HCT116 (cell line): ENCODE results near the gene ROR2. TPM values are rescaled to one million over a fixed set of nuclear protein-coding genes. Genes with fewer than 3 reads are reported as not detected.

Experiments
- ATAC-seq: fragments of 200-7000 bp; cut with Tn5 transposase; 2 replicates; pipeline ENCODE4 v1.9.1; 2020; ENCODE audit warnings: mild to moderate bottlenecking, moderate library complexity
- BruUV-seq: library from RNA; stranded (reverse); fragments of 400-500 nt; replicated peaks from 2 replicates; lab custom pipeline; 2021; lab: Mats Ljungman, UMichigan
- CTCF ChIA-PET: fragments of 300-600 bp; sonication (Branson Sonifier 250); formaldehyde crosslinking; loops from one replicate; lab custom pipeline; 2021; ENCODE audit warnings: antibody characterized with exemption; lab: Charles Lee
- POLR2A ChIA-PET: fragments of 300-600, 350-600 bp; sonication (Branson Sonifier 250); formaldehyde crosslinking; loops from one replicate; lab custom pipeline; 2021; ENCODE audit warnings: antibody characterized with exemption; lab: Charles Lee
- RAD21 ChIA-PET, 2 experiments: fragments of 300-600 bp; sonication (Branson Sonifier 250); formaldehyde crosslinking; loops; one replicate each; lab custom pipeline; 2023; ENCODE audit warnings: low total read pairs in 2 of 2; ENCODE audit not compliant: uncharacterized antibody in 2 of 2, unreplicated experiment in 2 of 2, low non-redundant PET in 1 of 2; lab: Charles Lee
- DNase-seq: peaks from one replicate; pipeline ENCODE4 v3.0.0-alpha.2; 2010; ENCODE audit warnings: low read depth, low spot score
- H2AFZ ChIP-seq: fragments of 200-600 bp; shearing (Covaris generic), sonication (generic); 2 replicates; pipeline ENCODE4 v1.6.1; 2017; ENCODE audit warnings: low read depth, mixed run types, mixed read lengths, antibody characterized with exemption, low read length; ENCODE audit not compliant: poor library complexity, severe bottlenecking
- H3K27ac ChIP-seq: 2 replicates; pipeline ENCODE4 v1.5.1; 2012; ENCODE audit warnings: low read depth, low read length
- H3K27me3 ChIP-seq: fragments of 200-600 bp; sonication (generic); 2 replicates; pipeline ENCODE4 v1.6.1; 2016; ENCODE audit warnings: mixed run types, low read length, mixed read lengths; ENCODE audit not compliant: insufficient read depth
- H3K36me3 ChIP-seq, 2 experiments: fragments of 200-500 bp in 1 of 2; fragments of 200-600 bp in 1 of 2; sonication (Bioruptor generic) in 1 of 2; sonication (generic) in 1 of 2; 2 replicates each; pipeline versions ENCODE4 v1.5.1 to v1.6.1; 2014 to 2016; ENCODE audit warnings: low read length in 2 of 2, inconsistent platforms in 1 of 2, mixed read lengths in 1 of 2, mixed run types in 1 of 2; ENCODE audit not compliant: insufficient read depth in 2 of 2, control insufficient read depth in 1 of 2
- H3K4me1 ChIP-seq, 2 experiments: fragments of 200-600 bp in 1 of 2; sonication (generic) in 1 of 2; 2 replicates each; pipeline versions ENCODE4 v1.5.1 to v1.6.1; 2012 to 2017; ENCODE audit warnings: low read length in 2 of 2, inconsistent platforms in 1 of 2, mild to moderate bottlenecking in 1 of 2, mixed read lengths in 1 of 2, mixed run types in 1 of 2, moderate library complexity in 1 of 2; ENCODE audit not compliant: insufficient read depth in 2 of 2, control insufficient read depth in 1 of 2
- H3K4me2 ChIP-seq: fragments of 200-600 bp; sonication (generic); 2 replicates; pipeline ENCODE4 v1.6.1; 2017; ENCODE audit warnings: mixed run types, low read length, mixed read lengths
- H3K4me3 ChIP-seq, 2 experiments: fragments of 200-600 bp in 1 of 2; sonication (generic) in 1 of 2; replicated peaks in 1 of 2; 2 replicates each; pipeline ENCODE4 v1.5.1; 2011 to 2016; ENCODE audit warnings: low read length in 2 of 2, control low read depth in 1 of 2, low read depth in 1 of 2, mild to moderate bottlenecking in 1 of 2, mixed read lengths in 1 of 2, mixed run types in 1 of 2
- H3K79me2 ChIP-seq: fragments of 200-600 bp; sonication (generic); 2 replicates; pipeline ENCODE4 v1.6.1; 2017; ENCODE audit warnings: mild to moderate bottlenecking, mixed run types, low read length, moderate library complexity, mixed read lengths; ENCODE audit not compliant: insufficient read depth
- H3K9ac ChIP-seq: fragments of 200-600 bp; sonication (generic); 2 replicates; pipeline ENCODE4 v1.6.1; 2016; ENCODE audit warnings: low read length, mixed read lengths
- H3K9me2 ChIP-seq: fragments of 200-600 bp; sonication (generic), shearing (Covaris generic); 2 replicates; pipeline ENCODE4 v1.6.1; 2017; ENCODE audit warnings: mixed run types, mild to moderate bottlenecking, moderate library complexity; ENCODE audit not compliant: insufficient read depth
- H3K9me3 ChIP-seq, 2 experiments: fragments of 200-500 bp in 1 of 2; fragments of 200-600 bp in 1 of 2; sonication (Bioruptor generic) in 1 of 2; sonication (generic) in 1 of 2; 2 replicates each; pipeline ENCODE4 v1.6.1; 2014 to 2017; ENCODE audit warnings: low read length in 2 of 2, mixed read lengths in 2 of 2, inconsistent platforms in 1 of 2, low read depth in 1 of 2, mild to moderate bottlenecking in 1 of 2, mixed run types in 1 of 2, moderate library complexity in 1 of 2; ENCODE audit not compliant: control insufficient read depth in 1 of 2, insufficient read depth in 1 of 2
- H4K20me1 ChIP-seq: fragments of 200-600 bp; sonication (generic), shearing (Covaris generic); 2 replicates; pipeline ENCODE4 v1.6.1; 2017; ENCODE audit warnings: mixed run types, mild to moderate bottlenecking, moderate library complexity; ENCODE audit not compliant: insufficient read depth
- CBX3 ChIP-seq: IDR thresholded peaks from 2 replicates; pipeline ENCODE4 v1.6.1; 2012; ENCODE audit warnings: low read depth
- JUND ChIP-seq: IDR thresholded peaks from 2 replicates; pipeline ENCODE4 v1.6.1; 2012
- SP1 ChIP-seq: IDR thresholded peaks from 2 replicates; pipeline ENCODE4 v1.6.1; 2012; ENCODE audit warnings: low read depth
- TCF7L2 ChIP-seq: IDR thresholded peaks from 2 replicates; pipeline ENCODE4 v1.7.0; 2011; ENCODE audit warnings: borderline replicate concordance, inconsistent platforms; ENCODE audit not compliant: insufficient read depth, insufficient read length; ENCODE audit errors: extremely low read depth
- YY1 ChIP-seq: IDR thresholded peaks from 2 replicates; pipeline ENCODE4 v1.6.1; 2011; ENCODE audit warnings: low read length, low read depth, moderate library complexity, mild to moderate bottlenecking; ENCODE audit not compliant: insufficient replicate concordance; ENCODE audit errors: extremely low read depth
- intact Hi-C: fragments of 100-400 bp; cut with micrococcal nuclease; formaldehyde crosslinking; loops from 2 replicates; pipeline ENCODE4 v1.10.0; 2022
- total RNA-seq: library from RNA; stranded (reverse); gene quantifications from one replicate; pipeline ENCODE4 v1.2.1, GENCODE V29; 2021; ENCODE audit not compliant: unreplicated experiment
- TF ChIP-seq, protein P1 (sequence below): IDR thresholded peaks from 2 replicates; pipeline ENCODE4 v1.6.1; 2011; ENCODE audit warnings: mild to moderate bottlenecking, low read length, moderate library complexity; ENCODE audit not compliant: insufficient replicate concordance; ENCODE audit errors: extremely low read depth
- TF ChIP-seq, protein P2 (sequence below): IDR thresholded peaks from 2 replicates; pipeline ENCODE4 v1.6.1; 2012

The ROR2 gene
- total RNA-seq, 1 experiment from 2014 or later: 15.7 TPM

DNA sequence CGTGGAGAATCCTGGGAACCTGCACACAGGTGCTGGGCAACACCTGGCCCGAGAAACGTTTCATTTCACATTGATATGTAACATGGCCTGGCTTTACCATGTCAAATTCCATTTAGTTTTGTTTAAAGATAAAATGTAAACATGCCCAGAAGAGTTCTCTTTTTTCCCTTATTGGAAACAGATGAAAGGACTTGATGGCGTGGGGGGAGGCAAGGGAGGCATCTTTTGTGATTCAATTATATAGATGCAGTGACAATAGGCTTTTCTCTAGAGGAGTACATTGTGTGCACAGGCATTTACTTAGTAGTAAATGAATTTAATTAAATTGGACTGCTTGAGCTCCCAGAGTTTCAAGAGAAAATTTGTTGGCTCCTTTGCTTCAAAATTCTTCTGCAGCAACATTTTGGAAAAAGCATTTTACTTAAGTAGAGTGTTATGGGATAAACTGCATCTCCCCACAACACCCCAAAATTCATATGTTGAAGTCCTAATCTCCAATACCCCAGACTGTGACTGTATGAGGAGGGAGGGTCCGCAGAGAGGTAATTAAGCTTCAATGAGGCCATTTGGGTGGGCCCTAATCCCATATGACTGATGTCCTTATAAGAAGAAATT is 272.1 kb downstream of the ROR2 start:
- CTCF ChIA-PET: no interaction called here

DNA sequence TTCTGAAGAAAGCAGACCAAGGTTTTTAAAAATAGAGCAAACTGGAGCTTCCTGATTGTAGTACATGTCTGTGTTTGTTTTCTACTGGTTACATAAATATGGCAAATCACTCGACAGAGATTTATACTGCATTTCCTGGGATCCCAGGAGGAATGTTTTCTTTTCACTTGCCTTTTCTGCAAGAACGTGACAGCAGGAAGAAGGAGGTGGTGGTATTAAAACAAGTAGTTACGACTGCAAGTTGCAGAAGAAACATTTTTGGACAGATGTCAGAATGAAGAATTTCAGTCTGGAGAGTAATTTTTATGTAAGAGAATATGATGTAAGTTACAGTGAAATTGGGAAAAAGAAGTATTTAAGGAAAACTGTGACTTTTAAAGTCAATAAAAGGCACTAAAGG is 272.7 kb downstream of the ROR2 start:
- H3K9me2 ChIP-seq: no peaks in the 10 kb centered on the region
- no peaks in the 10 kb centered on the region for H3K79me2 ChIP-seq
- no peak overlapping the region for H2AFZ ChIP-seq
- RAD21 ChIA-PET: no interaction called here
- intact Hi-C loops: no loop called here
- no peak overlapping the region for H3K4me3 ChIP-seq
- DNase-seq: no peak
- POLR2A ChIA-PET: no interaction called here
- no peaks in the 10 kb centered on the region for H3K27me3 ChIP-seq
- TF ChIP-seq SP1 (no peak), CBX3 (no peak), JUND (no peak)
- TF ChIP-seq, protein P1, sequence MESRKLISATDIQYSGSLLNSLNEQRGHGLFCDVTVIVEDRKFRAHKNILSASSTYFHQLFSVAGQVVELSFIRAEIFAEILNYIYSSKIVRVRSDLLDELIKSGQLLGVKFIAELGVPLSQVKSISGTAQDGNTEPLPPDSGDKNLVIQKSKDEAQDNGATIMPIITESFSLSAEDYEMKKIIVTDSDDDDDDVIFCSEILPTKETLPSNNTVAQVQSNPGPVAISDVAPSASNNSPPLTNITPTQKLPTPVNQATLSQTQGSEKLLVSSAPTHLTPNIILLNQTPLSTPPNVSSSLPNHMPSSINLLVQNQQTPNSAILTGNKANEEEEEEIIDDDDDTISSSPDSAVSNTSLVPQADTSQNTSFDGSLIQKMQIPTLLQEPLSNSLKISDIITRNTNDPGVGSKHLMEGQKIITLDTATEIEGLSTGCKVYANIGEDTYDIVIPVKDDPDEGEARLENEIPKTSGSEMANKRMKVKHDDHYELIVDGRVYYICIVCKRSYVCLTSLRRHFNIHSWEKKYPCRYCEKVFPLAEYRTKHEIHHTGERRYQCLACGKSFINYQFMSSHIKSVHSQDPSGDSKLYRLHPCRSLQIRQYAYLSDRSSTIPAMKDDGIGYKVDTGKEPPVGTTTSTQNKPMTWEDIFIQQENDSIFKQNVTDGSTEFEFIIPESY: no peak
- TF ChIP-seq, protein P2, sequence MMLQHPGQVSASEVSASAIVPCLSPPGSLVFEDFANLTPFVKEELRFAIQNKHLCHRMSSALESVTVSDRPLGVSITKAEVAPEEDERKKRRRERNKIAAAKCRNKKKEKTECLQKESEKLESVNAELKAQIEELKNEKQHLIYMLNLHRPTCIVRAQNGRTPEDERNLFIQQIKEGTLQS: no peak
- CTCF ChIA-PET: no interaction called here
- no peaks in the 10 kb centered on the region for H3K36me3 ChIP-seq
- ATAC-seq: no peak
- H3K4me2 ChIP-seq: no peak overlapping the region
- no peaks in the 10 kb centered on the region for H4K20me1 ChIP-seq
- H3K9me3 ChIP-seq: no peaks in the 10 kb centered on the region
- BruUV-seq: no TSS peak
- no peak overlapping the region for H3K9ac ChIP-seq
- no peak overlapping the region for H3K27ac ChIP-seq
- no peaks in the 10 kb centered on the region; a peak in 1 of 4 replicates for H3K4me1 ChIP-seq

More for the DNA sequence above, 272.1 kb downstream of the ROR2 start:
- Histone ChIP-seq H3K36me3 (no peaks in the 10 kb centered on the region), H3K9me2 (no peaks in the 10 kb centered on the region), H3K4me1 (no peaks in the 10 kb centered on the region; a peak in 1 of 4 replicates), H3K4me2 (no peak overlapping the region), H3K79me2 (no peaks in the 10 kb centered on the region), H3K27me3 (no peaks in the 10 kb centered on the region), H4K20me1 (no peaks in the 10 kb centered on the region), H3K9me3 (no peaks in the 10 kb centered on the region), H3K27ac (no peak overlapping the region), H3K9ac (no peak overlapping the region), H3K4me3 (no peak overlapping the region), H2AFZ (no peak overlapping the region)
- RAD21 ChIA-PET: no interaction called here
- BruUV-seq: no TSS peak
- ATAC-seq (no peak), DNase-seq (no peak)
- POLR2A ChIA-PET: no interaction called here
- intact Hi-C loops: no loop called here
- no peak for TF ChIP-seq YY1
- TF ChIP-seq CBX3: no peak
- no peak for TF ChIP-seq TCF7L2
- no peak for TF ChIP-seq JUND
